ENCODE results near the gene SUPT20H.
"Not testable (repeated sequence)": the region's sequence is repeated elsewhere in the genome, so short reads cannot be mapped to it uniquely, and the experiment has no call there.

SUPT20H gene

GRCh38 chr13:37070145-37070695 lies 10.7 kb upstream of the SUPT20H start:
- DNase-seq (ENCODE audit: extremely low read depth in 1 of 2, low read depth in 1 of 2) = no peak

- no peak for DNase-seq (ENCODE audit: extremely low read depth in 1 of 2, low read depth in 1 of 2)
These were observed 10.2 kb upstream of the SUPT20H start for GRCh38 chr13:37069597-37070103.

- DNase-seq (ENCODE audit: extremely low read depth in 1 of 2, low read depth in 1 of 2) = no peak
These were observed 9.5 kb upstream of the SUPT20H start for GRCh38 chr13:37068962-37069361.

- DNase-seq (ENCODE audit: extremely low read depth in 1 of 2, low read depth in 1 of 2) = no peak
These were observed 8.4 kb upstream of the SUPT20H start for GRCh38 chr13:37067874-37068273.

GRCh38 chr13:37065890-37066526 lies 6.5 kb upstream of the SUPT20H start:
- no peak for DNase-seq (ENCODE audit: extremely low read depth in 1 of 2, low read depth in 1 of 2)

GRCh38 chr13:37059848-37060192 lies 332 bp upstream of the SUPT20H start:
- no peak for DNase-seq (ENCODE audit: extremely low read depth in 1 of 2, low read depth in 1 of 2)

- not testable (repeated sequence) for DNase-seq (ENCODE audit: extremely low read depth in 1 of 2, low read depth in 1 of 2)
These were observed 3.3 kb downstream of the SUPT20H start for GRCh38 chr13:37056228-37056627.

GRCh38 chr13:37053111-37053510 lies 6.4 kb downstream of the SUPT20H start:
- DNase-seq (ENCODE audit: extremely low read depth in 1 of 2, low read depth in 1 of 2) = not testable (repeated sequence)

GRCh38 chr13:37049810-37050209 lies 9.7 kb downstream of the SUPT20H start:
- DNase-seq (ENCODE audit: extremely low read depth in 1 of 2, low read depth in 1 of 2) = no peak

GRCh38 chr13:37047846-37048245 lies 11.6 kb downstream of the SUPT20H start:
- no peak for DNase-seq (ENCODE audit: extremely low read depth in 1 of 2, low read depth in 1 of 2)

GRCh38 chr13:37047032-37047431 lies 12.5 kb downstream of the SUPT20H start:
- no peak for DNase-seq (ENCODE audit: extremely low read depth in 1 of 2, low read depth in 1 of 2)

GRCh38 chr13:37046062-37046461 lies 13.4 kb downstream of the SUPT20H start:
- DNase-seq (ENCODE audit: extremely low read depth in 1 of 2, low read depth in 1 of 2) = no peak

GRCh38 chr13:37040789-37041188 lies 18.7 kb downstream of the SUPT20H start:
- no peak for DNase-seq (ENCODE audit: extremely low read depth in 1 of 2, low read depth in 1 of 2)

GRCh38 chr13:37039896-37040295 lies 19.6 kb downstream of the SUPT20H start:
- DNase-seq (ENCODE audit: extremely low read depth in 1 of 2, low read depth in 1 of 2) = no peak

- DNase-seq (ENCODE audit: extremely low read depth in 1 of 2, low read depth in 1 of 2) = no peak
These were observed 22.2 kb downstream of the SUPT20H start for GRCh38 chr13:37037241-37037640.

GRCh38 chr13:37029617-37030016 lies 29.9 kb downstream of the SUPT20H start:
- no peak for DNase-seq (ENCODE audit: extremely low read depth in 1 of 2, low read depth in 1 of 2)

- DNase-seq (ENCODE audit: extremely low read depth in 1 of 2, low read depth in 1 of 2) = no peak
These were observed 31.8 kb downstream of the SUPT20H start for GRCh38 chr13:37027639-37028038.

- no peak for DNase-seq (ENCODE audit: extremely low read depth in 1 of 2, low read depth in 1 of 2)
These were observed 32.7 kb downstream of the SUPT20H start for GRCh38 chr13:37026771-37027170.

GRCh38 chr13:37023871-37024270 lies 35.6 kb downstream of the SUPT20H start:
- DNase-seq (ENCODE audit: extremely low read depth in 1 of 2, low read depth in 1 of 2) = no peak

GRCh38 chr13:37014609-37015008 lies 44.9 kb downstream of the SUPT20H start:
- DNase-seq (ENCODE audit: extremely low read depth in 1 of 2, low read depth in 1 of 2) = no peak

- DNase-seq (ENCODE audit: extremely low read depth in 1 of 2, low read depth in 1 of 2) = no peak
These were observed 47.7 kb downstream of the SUPT20H start for GRCh38 chr13:37011788-37012187.

GRCh38 chr13:37011002-37011401 lies 48.5 kb downstream of the SUPT20H start:
- no peak for DNase-seq (ENCODE audit: extremely low read depth in 1 of 2, low read depth in 1 of 2)

- DNase-seq (ENCODE audit: extremely low read depth in 1 of 2, low read depth in 1 of 2) = no peak
These were observed 49.1 kb downstream of the SUPT20H start for GRCh38 chr13:37010424-37010823.

Measured in stimulated activated CD8-positive, alpha-beta memory T cell treated with anti-CD3 and anti-CD28 coated beads, Interleukin-7, amount 100 ng/mL, for 48 hours (primary cell).